Dermis microvascular lymphatic vessel endothelial cell (primary cell): ENCODE data around the gene HENMT1. TPM values are rescaled to one million over a fixed set of nuclear protein-coding genes. Genes with fewer than 3 reads are reported as not detected.
"Not testable (repeated sequence)": the region's sequence is repeated elsewhere in the genome, so short reads cannot be mapped to it uniquely, and the experiment has no call there.

ENCODE experiments used
- DNase-seq, 2 donors: peaks; one replicate each; pipeline versions ENCODE4 v3.0.0 to v3.0.0-alpha.2; 2010; ENCODE audit warnings: low read depth in 2 of 2
- total RNA-seq: library from RNA; depleted of rRNA; stranded (reverse); fragments of >200 nt; gene quantifications from 2 replicates; pipeline ENCODE4 v1.2.1, GENCODE V29; 2014

The HENMT1 gene
- total RNA-seq: 0.90 and 2.4 TPM in 2 replicates

- peak in 1 of 2 donors; percentile 69 for DNase-seq
Measured at GRCh38 chr1:108661030-108661609, at the start of gene HENMT1. Gene HENMT1, minus strand, starts transcription at chr1:108661093. Its CDS starts 1,209 bp downstream, at chr1:108659884.

GRCh38 chr1:108708691-108709660 lies 48.1 kb upstream of the HENMT1 start:
- DNase-seq: peak in 1 of 2 donors; percentile 12

GRCh38 chr1:108706643-108707042 lies 45.8 kb upstream of the HENMT1 start:
- DNase-seq: no peak

GRCh38 chr1:108704496-108704895 lies 43.6 kb upstream of the HENMT1 start:
- peak in 1 of 2 donors; percentile 47 for DNase-seq

- DNase-seq: no peak
Measured at GRCh38 chr1:108703939-108704338, 43.0 kb upstream of the HENMT1 start.

- not testable (repeated sequence) for DNase-seq
Measured at GRCh38 chr1:108702109-108702508, 41.2 kb upstream of the HENMT1 start.

GRCh38 chr1:108701176-108701849 lies 40.4 kb upstream of the HENMT1 start:
- no peak for DNase-seq

- DNase-seq: no peak
Measured at GRCh38 chr1:108699375-108700332, 38.8 kb upstream of the HENMT1 start.

GRCh38 chr1:108695535-108695934 lies 34.6 kb upstream of the HENMT1 start:
- no peak for DNase-seq

- peak; percentile 30 to 38 for DNase-seq
Measured at GRCh38 chr1:108692724-108693655, 32.1 kb upstream of the HENMT1 start.

GRCh38 chr1:108691942-108692723 lies 31.2 kb upstream of the HENMT1 start, which contains the start of gene PRPF38B:
Gene PRPF38B, plus strand, starts transcription at chr1:108692310. Its CDS starts 282 bp downstream, at chr1:108692592.
- DNase-seq: peak; percentile 81 to 94

- DNase-seq: no peak
Measured at GRCh38 chr1:108691128-108691941, 30.4 kb upstream of the HENMT1 start.

GRCh38 chr1:108686614-108687313 lies 25.9 kb upstream of the HENMT1 start:
- DNase-seq: peak in 1 of 2 donors; percentile 47

GRCh38 chr1:108685529-108685928 lies 24.6 kb upstream of the HENMT1 start:
- DNase-seq: no peak

- not testable (repeated sequence) for DNase-seq
Measured at GRCh38 chr1:108681701-108682100, 20.8 kb upstream of the HENMT1 start.

- peak in 1 of 2 donors; percentile 38 for DNase-seq
Measured at GRCh38 chr1:108679586-108680213, 18.8 kb upstream of the HENMT1 start.

- no peak for DNase-seq
Measured at GRCh38 chr1:108678706-108679105, 17.8 kb upstream of the HENMT1 start.
